GM23248 (cell line): ENCODE data around the gene ITGA1. TPM values are rescaled to one million over a fixed set of nuclear protein-coding genes. Genes with fewer than 3 reads are reported as not detected.
A peak's percentile ranks its signal among the peaks of the same experiment; 100 is the strongest.

Experiments
- DNase-seq: peaks from one replicate; pipeline ENCODE4 v3.0.0-alpha.2; 2015
- H2AFZ ChIP-seq: fragments of 200-600 bp; sonication (generic); 2 replicates; pipeline ENCODE4 v1.6.1; 2016; ENCODE audit warnings: antibody characterized with exemption
- H3F3A ChIP-seq: fragments of 200-600 bp; sonication (generic); 2 replicates; pipeline ENCODE4 v1.6.1; 2016; ENCODE audit warnings: mild to moderate bottlenecking, antibody characterized with exemption, mixed run types; ENCODE audit not compliant: insufficient read depth
- H3K27ac ChIP-seq: fragments of 200-600 bp; sonication (generic); 2 replicates; pipeline ENCODE4 v1.5.1; 2016; ENCODE audit warnings: mild to moderate bottlenecking
- H3K27me3 ChIP-seq: fragments of 200-600 bp; sonication (generic); replicated peaks from 2 replicates; pipeline ENCODE4 v1.6.1; 2016; ENCODE audit warnings: mild to moderate bottlenecking; ENCODE audit not compliant: insufficient read depth
- H3K36me3 ChIP-seq: fragments of 200-600 bp; sonication (generic); 2 replicates; pipeline ENCODE4 v1.6.1; 2016; ENCODE audit warnings: low read depth, mild to moderate bottlenecking
- H3K4me1 ChIP-seq: fragments of 200-600 bp; sonication (generic); 2 replicates; pipeline ENCODE4 v1.6.1; 2016; ENCODE audit warnings: mild to moderate bottlenecking; ENCODE audit not compliant: insufficient read depth
- H3K4me2 ChIP-seq: fragments of 200-600 bp; sonication (generic); one replicate; pipeline ENCODE4 v1.6.1; 2016; ENCODE audit warnings: mild to moderate bottlenecking; ENCODE audit not compliant: unreplicated experiment
- H3K4me3 ChIP-seq: fragments of 200-600 bp; sonication (generic); 2 replicates; pipeline ENCODE4 v1.5.1; 2016; ENCODE audit warnings: mild to moderate bottlenecking
- H3K79me2 ChIP-seq: fragments of 200-600 bp; sonication (generic); 2 replicates; pipeline ENCODE4 v1.6.1; 2016; ENCODE audit warnings: mild to moderate bottlenecking; ENCODE audit not compliant: insufficient read depth
- H3K9ac ChIP-seq: fragments of 200-600 bp; sonication (generic); 2 replicates; pipeline ENCODE4 v1.6.1; 2016; ENCODE audit warnings: mild to moderate bottlenecking
- H3K9me2 ChIP-seq: fragments of 200-600 bp; sonication (generic); 2 replicates; pipeline ENCODE4 v1.6.1; 2016; ENCODE audit warnings: mixed run types, mild to moderate bottlenecking, moderate library complexity; ENCODE audit not compliant: insufficient read depth
- H3K9me3 ChIP-seq: fragments of 200-600 bp; sonication (generic); one replicate; pipeline ENCODE4 v1.6.1; 2017; ENCODE audit warnings: low read depth
- H4K20me1 ChIP-seq: fragments of 200-600 bp; sonication (generic); 2 replicates; pipeline ENCODE4 v1.6.0; 2016; ENCODE audit not compliant: insufficient read depth
- EZH2 ChIP-seq: fragments of 200-600 bp; sonication (generic); IDR thresholded peaks from 2 replicates; pipeline ENCODE4 v1.6.1; 2018; ENCODE audit warnings: antibody characterized with exemption, mild to moderate bottlenecking; ENCODE audit not compliant: insufficient read depth, poor library complexity, severe bottlenecking
- EZH2phosphoT487 ChIP-seq: fragments of 200-600 bp; sonication (generic); IDR thresholded peaks from 2 replicates; pipeline ENCODE4 v1.6.1; 2018; ENCODE audit warnings: antibody characterized with exemption, moderate library complexity, mild to moderate bottlenecking, low read depth; ENCODE audit not compliant: insufficient read depth
- WGBS, 2 experiments: methylation state at CpG; one replicate each; pipeline ENCODE4 v1.1.6; 2015 to 2017; ENCODE audit warnings: low lambda C conversion rate in 2 of 2, low coverage in 1 of 2; ENCODE audit errors: missing lambda C conversion rate in 2 of 2; 5-methylcytosine and 5-hydroxymethylcytosine counted together
- in situ Hi-C: fragments of 300-500 bp; cut with MboI; formaldehyde crosslinking; loops from 2 replicates; pipeline ENCODE4 v1.15.0; 2020
- polyA plus RNA-seq: library from polyadenylated mRNA; unstranded; fragments of >200 nt; fragmentation: Nextera tagmentation; extraction: Ambion mirVana; gene quantifications from 2 replicates; pipeline ENCODE4 v1.2.1, GENCODE V29; 2016
- total RNA-seq: library from RNA; depleted of rRNA; stranded (reverse); fragments of >200 nt; shearing (Covaris generic); gene quantifications from 2 replicates; pipeline ENCODE4 v1.2.3, GENCODE V29; 2014

Gene ITGA1
- total and polyA plus RNA-seq, 2 experiments from 2014 or later, result 8.9 to 18.4 TPM

- DNase-seq, result no peak
- WGBS, 2 experiments, result 61 to 68% methylated on average over 2 of the region's 2 CpGs
- no peaks in the 10 kb centered on the region for H4K20me1 ChIP-seq
These were observed 106.7 kb downstream of the ITGA1 start for GRCh38 chr5:52894451-52894850.

GRCh38 chr5:52895075-52895474, 107.4 kb downstream of the ITGA1 start:
- Histone ChIP-seq H3K9me2 (no peaks in the 10 kb centered on the region), H3K36me3 (no peaks in the 10 kb centered on the region), H3K4me2 (no peak overlapping the region), H3K9me3 (no peaks in the 10 kb centered on the region), H3K79me2 (no peaks in the 10 kb centered on the region), H3F3A (0 out of 2 replicates have a peak, but pooled peaks cover 13% of the 10 kb centered on the region), H4K20me1 (no peaks in the 10 kb centered on the region), H3K27ac (no peak overlapping the region), H3K4me3 (no peak overlapping the region), H3K9ac (no peak overlapping the region), H3K4me1 (peaks cover 31% of the 10 kb centered on the region), H3K27me3 (no peaks in the 10 kb centered on the region), H2AFZ (no peak overlapping the region)
- no peak for DNase-seq
- in situ Hi-C loops, result no loop called here
- TF ChIP-seq EZH2phosphoT487, result no peak
- TF ChIP-seq EZH2, result no peak
- 44 to 55% methylated on average over 2 of the region's 2 CpGs for WGBS, 2 experiments

More at GRCh38 chr5:52894451-52894850, 106.7 kb downstream of the ITGA1 start:
- TF ChIP-seq EZH2 (no peak), EZH2phosphoT487 (no peak)
- no peak overlapping the region for H3K4me2 ChIP-seq
- no peaks in the 10 kb centered on the region for H3K79me2 ChIP-seq
- no peaks in the 10 kb centered on the region for H3K9me3 ChIP-seq
- no peaks in the 10 kb centered on the region for H3K27me3 ChIP-seq
- no peak overlapping the region for H3K4me3 ChIP-seq
- H3K9me2 ChIP-seq, result no peaks in the 10 kb centered on the region
- no peak overlapping the region for H3K27ac ChIP-seq
- in situ Hi-C loops, result no loop called here
- H3K9ac ChIP-seq, result no peak overlapping the region
- no peak overlapping the region for H2AFZ ChIP-seq
- H3K36me3 ChIP-seq, result no peaks in the 10 kb centered on the region
- H3F3A ChIP-seq, result 0 out of 2 replicates have a peak, but pooled peaks cover 13% of the 10 kb centered on the region
- peaks cover 31% of the 10 kb centered on the region for H3K4me1 ChIP-seq

GRCh38 chr5:52895572-52896413, 108.1 kb downstream of the ITGA1 start:
- H3K9me3 ChIP-seq, result no peaks in the 10 kb centered on the region
- peaks cover 31% of the 10 kb centered on the region for H3K4me1 ChIP-seq
- in situ Hi-C loops, result no loop called here
- H3K4me2 ChIP-seq, result no peak overlapping the region
- H3K4me3 ChIP-seq, result no peak overlapping the region
- H3K27ac ChIP-seq, result no peak overlapping the region
- no peak overlapping the region for H2AFZ ChIP-seq
- 70 to 77% methylated on average over 5 of the region's 5 CpGs for WGBS, 2 experiments
- H3K9me2 ChIP-seq, result no peaks in the 10 kb centered on the region
- H3K79me2 ChIP-seq, result no peaks in the 10 kb centered on the region
- no peaks in the 10 kb centered on the region for H3K36me3 ChIP-seq
- TF ChIP-seq EZH2, result no peak
- TF ChIP-seq EZH2phosphoT487, result no peak
- no peaks in the 10 kb centered on the region for H3K27me3 ChIP-seq
- 0 out of 2 replicates have a peak, but pooled peaks cover 13% of the 10 kb centered on the region for H3F3A ChIP-seq
- no peak overlapping the region for H3K9ac ChIP-seq
- H4K20me1 ChIP-seq, result no peaks in the 10 kb centered on the region
- DNase-seq, result peak; percentile 9

GRCh38 chr5:52896534-52897237, 109.0 kb downstream of the ITGA1 start:
- no peaks in the 10 kb centered on the region for H3K9me3 ChIP-seq
- no peaks in the 10 kb centered on the region for H3K79me2 ChIP-seq
- H3K4me1 ChIP-seq, result peaks cover 31% of the 10 kb centered on the region
- peak overlapping the region; percentile 5 for H3K4me2 ChIP-seq
- H4K20me1 ChIP-seq, result no peaks in the 10 kb centered on the region
- 0 out of 2 replicates have a peak, but pooled peaks cover 13% of the 10 kb centered on the region for H3F3A ChIP-seq
- no peaks in the 10 kb centered on the region for H3K9me2 ChIP-seq
- H3K36me3 ChIP-seq, result no peaks in the 10 kb centered on the region
- WGBS, 2 experiments, result 51 to 52% methylated on average over 2 of the region's 2 CpGs
- H2AFZ ChIP-seq, result no peak overlapping the region
- TF ChIP-seq EZH2phosphoT487 (no peak), EZH2 (no peak)
- no peaks in the 10 kb centered on the region for H3K27me3 ChIP-seq
- H3K4me3 ChIP-seq, result no peak overlapping the region
- no peak overlapping the region for H3K27ac ChIP-seq
- no peak overlapping the region for H3K9ac ChIP-seq
- in situ Hi-C loops, result no loop called here
- peak; percentile 19 for DNase-seq
